Superior temporal gyrus (tissue), 1 donor: ENCODE data around the gene RNU6-8.
A peak's percentile ranks its signal among the peaks of the same experiment; 100 is the strongest.

Experiments used
- DNase-seq: peaks from one replicate; pipeline ENCODE4 v3.0.0-alpha.2; 2016; ENCODE audit errors: extremely low spot score

RNU6-8 gene

DNA sequence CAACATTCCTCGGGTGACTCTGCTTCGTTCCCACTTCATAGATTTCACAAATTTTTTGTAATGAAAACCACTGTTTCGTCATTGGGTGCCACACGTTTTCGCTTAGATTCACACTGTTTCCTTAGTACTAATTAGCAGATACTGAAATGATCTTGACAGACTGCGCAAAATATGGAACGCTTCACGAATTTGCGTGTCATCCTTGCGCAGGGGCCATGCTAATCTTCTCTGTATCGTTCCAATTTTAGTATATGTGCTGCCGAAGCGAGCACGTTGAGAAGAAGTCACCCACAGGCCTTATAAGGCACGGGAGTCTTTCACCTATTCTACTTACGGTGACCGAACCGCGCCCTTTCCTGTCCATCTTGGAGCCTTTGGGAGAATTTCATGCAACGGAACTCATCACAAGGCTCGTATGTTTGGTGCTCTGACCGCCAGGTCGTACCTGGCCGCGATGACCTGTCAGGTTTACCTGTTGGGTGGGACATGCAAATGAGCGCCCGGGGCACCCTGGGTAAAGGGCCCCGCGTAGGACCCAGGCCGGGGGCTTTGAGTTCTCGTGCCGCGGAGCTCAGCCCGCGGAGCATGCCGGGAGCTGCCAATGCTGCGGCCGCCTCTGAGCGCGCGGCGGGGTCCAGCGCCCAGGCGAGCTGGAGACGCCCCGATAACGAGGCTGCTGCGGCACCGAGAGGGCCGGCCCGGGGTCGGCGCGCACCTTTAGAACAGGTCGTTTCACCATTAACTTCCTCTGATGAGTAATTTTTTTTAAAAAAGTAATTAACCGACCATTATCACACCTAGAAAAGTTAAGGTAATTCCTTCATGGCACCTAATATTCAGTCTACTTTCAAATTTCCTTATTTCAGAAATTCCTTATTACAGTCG, at the start of gene RNU6-8:
Gene RNU6-8, minus strand, starts transcription at position 272 of the 885 bp plus-strand sequence.
- peak; percentile 80 for DNase-seq

DNA sequence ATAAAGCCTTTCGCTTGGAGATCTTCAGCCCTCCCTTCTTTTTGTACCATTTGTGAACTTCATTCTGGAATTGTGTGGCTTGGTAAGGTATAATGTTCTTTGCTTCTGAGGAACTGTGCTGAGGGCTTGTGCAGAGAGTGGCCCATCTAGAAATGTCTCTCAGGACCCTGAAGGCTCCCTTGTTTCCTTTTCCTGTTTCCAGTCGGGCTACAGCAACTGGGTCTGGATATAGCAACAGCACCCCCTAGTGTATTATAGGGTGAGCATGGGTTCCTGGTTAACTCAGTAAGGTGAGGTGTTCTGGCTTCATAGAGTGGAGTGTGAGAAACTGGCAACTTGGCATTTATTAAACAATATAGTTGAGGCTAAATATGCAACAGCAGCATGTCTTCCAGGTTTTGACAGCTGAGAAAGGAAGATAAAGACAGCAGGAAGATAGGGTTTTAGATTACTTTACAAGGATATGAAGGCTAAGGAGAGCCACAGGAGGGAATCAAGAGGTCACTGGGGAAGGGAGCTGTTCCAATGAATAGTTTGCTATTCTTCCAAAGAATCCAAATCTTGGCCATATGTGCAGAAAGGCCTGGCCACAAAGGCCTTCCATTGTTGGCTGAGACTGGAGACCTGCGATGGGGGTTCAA, 49.1 kb upstream of the RNU6-8 start:
- peak; percentile 94 for DNase-seq

DNA sequence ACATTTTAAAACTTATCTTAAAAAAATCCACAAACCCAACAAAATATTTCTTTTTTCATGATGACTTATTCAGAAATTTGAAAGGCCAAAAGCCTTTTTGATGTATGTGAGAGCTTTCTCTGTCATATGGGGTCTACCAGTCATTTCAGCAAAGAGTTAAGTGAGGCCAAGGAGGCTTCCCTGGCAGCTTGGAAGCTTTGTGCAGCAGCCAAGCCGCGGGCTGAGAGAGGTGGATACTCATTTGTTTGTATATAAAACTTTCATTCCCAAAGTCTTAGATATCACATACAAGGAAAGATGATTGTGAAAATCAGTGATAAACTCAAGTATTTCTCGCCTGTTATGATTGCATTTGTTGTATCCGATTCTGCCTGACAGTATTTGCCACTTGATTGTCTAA, 48.5 kb upstream of the RNU6-8 start:
- DNase-seq, result no peak

DNA sequence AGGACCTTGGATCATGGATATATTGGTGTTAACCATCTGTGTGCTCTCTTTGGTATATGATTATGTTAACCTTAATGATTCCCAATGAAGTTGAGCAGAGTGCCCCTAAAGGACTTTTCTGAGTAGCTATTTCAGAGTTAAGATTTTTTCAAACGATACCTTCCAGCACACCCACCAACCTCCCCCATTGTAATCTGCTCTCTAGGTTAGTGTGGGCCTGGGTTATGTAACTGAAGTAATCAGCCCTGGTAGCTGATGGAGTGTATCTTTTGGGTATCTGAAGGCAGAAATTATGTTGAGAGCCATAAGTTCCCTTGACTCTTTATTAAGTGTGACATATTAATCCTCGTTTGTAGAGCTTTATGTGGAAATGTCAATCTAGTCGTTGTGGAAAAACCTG, 47.6 kb upstream of the RNU6-8 start:
- no peak for DNase-seq

DNA sequence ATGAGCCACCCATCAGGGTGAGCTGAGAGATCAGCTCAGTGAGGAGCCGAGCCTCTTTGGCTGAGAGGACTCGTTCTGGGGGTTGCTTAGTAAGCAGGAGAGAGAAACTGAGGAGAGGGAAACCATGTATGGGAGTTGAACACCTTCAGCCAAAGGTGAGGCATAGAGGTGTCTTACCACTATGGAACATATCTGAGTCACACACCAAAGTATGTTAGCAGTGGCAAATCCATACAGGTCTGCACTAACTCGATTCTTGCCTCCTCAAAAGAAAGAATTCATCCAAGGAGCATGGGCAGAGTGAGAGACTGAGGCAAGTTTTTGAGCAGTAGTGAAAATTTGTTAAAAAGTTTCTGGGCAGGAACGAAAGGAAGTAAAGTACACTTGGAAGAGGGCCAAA, 46.7 kb upstream of the RNU6-8 start:
- no peak for DNase-seq

DNA sequence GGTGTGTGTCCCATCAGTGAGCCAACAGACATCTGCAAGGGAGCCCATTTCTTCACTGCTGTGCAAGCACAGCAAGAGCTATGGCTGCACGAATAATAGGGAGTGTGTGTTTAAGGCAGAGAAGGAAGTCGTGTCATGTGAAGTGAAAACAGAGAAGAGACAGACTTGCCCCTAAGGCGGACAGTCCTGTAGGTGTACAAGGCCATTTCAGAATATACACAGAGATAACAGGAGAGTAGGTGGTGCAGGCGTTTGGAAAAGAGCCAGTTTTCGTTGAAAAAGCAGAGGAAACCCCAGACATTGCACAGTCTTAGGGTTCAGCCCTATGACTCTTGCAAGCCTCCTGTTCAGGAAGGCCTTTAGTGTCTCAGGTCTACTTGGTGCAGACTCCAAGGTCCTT, 46.3 kb upstream of the RNU6-8 start:
- no peak for DNase-seq

DNA sequence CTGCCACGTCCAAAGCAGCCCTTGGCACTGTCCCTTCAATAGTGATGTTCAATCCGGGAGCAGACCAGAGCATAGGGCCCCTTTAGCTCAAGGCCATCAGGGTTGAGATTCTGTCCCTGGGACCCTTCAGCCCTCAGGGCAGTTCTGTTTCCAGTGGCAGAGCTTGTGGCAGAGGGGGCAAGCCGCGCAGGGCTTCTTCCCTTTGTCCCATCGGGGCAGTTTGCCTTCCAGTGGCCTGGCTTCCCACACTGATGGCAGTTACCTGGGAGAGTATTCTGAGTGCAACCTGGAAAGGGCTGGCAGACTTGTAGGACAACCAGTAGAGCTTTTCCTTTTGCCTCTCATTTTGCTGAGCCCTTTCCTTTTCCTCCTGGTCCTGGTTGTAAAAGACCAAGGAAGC, 43.7 kb upstream of the RNU6-8 start:
- DNase-seq, result no peak

DNA sequence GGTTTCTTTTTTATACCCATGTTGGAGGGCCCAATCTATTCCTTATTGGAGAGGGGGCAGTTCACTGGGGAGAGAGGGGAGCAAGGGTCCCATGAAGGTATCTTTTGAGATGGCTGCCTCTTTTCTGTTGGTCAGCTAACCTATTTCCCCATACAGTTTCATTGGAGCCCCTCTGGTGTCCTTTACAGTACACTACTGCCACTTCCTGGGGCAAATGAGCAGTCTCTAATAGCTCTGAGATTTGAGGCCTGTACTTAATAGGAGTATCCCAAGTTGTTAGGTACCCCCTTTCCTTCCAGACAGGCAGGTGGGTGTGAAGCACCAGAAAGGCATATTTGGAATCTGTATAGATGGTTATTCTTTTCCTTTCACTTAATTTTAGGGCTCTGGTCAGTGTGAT, 41.3 kb upstream of the RNU6-8 start:
- no peak for DNase-seq

DNA sequence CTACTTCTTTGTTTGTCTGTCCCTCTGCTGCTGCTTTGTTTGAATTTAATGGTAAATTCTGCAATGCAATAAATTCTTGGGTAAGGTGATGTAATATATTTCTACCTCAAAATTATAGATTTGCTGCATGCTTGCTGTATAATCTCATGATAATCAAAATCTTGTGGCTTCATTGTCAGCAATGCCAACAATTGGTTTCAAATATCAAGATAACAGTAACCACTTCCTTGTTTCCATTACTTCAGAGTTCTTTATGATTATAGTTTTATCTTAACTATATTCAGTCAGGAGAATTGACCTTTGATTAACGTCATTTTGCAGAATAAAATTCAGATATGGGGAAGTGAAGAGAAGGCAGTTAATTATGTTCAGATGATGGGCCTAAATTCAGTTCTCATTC, 30.2 kb upstream of the RNU6-8 start:
- DNase-seq, result no peak

DNA sequence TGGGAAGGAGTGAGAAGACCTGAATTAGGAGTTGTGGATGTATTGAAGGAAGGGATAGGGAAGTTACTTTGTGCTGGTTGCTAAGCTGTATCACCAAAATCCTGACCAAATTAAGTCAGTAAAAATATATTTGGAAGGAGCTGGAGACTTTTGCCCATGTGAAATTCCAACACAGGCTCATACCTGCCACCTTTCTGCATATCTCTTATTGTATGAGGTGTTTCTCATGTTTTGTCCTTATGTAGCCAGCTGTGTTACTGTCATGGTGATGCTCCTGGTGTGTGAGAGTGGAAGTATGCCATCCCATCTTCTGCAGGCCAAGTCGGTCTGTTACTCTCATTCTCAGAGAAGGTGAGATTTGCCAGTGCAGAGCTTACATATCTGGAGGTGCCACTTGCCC, 29.4 kb upstream of the RNU6-8 start:
- DNase-seq, result no peak

DNA sequence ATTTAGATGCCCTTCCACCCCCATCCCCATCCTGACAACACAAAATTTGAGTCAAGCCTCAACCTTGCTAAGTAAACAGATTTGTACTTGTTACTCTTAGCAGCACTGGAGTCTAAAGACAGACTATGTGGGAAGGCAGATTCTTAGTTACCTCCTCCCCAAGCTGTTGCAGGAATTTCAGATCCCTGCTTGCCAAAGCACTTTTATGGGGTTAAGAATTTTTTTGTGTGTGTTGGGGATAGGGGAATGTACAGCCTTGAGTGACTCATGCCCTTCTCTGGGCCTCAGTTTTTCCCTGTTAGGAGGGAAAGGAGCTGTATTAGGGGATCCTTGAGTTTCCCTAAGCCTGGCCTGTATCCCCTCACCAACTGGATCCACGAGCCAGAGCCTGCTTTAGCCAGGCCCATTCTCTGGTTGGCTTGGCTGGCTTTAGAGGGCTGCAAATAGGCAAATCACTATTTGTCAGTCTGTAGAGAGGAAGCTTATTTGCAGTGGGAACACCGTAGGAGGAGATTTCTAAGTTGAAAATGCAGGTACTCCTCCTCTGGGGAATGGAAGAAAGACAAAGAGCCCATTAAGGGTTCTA, 27.7 kb upstream of the RNU6-8 start:
- DNase-seq, result no peak

DNA sequence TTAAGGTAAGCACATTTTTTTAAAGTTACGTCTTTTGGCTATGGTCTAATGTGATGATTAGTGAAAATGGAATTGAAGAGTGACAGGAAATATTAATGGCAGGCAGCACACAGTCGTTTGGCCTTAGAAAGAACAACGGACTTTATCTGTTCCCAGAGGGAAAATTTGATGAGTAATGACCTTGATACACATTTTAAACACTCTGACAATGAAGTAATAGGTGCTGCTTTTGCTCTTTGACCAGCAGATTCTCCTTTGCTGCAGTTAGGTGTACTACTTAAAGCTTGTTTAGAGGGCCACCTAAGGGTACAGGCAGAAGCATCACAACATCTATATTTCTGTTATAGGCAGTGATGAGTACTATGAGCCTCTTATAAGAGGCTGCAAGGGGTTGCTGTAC, 27.1 kb upstream of the RNU6-8 start:
- DNase-seq, result no peak

DNA sequence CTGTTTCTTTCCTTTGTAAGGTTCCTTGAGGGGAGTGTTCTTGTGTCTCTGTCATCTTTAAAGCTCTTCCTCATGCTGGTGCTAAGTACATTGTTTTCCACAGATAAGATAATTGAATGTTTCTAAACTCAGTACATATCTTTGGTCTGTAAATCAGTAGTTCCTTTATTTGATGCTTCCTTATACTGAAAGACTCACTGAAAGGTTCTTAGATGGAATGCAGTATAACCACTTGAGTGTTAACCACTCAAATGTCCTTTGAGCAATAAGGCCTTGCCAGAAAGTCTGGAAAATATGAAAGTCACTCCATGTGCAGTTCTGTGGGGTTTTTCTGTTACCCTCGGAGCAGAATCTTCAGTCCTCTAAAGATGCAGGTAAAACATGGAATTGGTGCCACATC, 23.0 kb upstream of the RNU6-8 start:
- DNase-seq, result no peak

DNA sequence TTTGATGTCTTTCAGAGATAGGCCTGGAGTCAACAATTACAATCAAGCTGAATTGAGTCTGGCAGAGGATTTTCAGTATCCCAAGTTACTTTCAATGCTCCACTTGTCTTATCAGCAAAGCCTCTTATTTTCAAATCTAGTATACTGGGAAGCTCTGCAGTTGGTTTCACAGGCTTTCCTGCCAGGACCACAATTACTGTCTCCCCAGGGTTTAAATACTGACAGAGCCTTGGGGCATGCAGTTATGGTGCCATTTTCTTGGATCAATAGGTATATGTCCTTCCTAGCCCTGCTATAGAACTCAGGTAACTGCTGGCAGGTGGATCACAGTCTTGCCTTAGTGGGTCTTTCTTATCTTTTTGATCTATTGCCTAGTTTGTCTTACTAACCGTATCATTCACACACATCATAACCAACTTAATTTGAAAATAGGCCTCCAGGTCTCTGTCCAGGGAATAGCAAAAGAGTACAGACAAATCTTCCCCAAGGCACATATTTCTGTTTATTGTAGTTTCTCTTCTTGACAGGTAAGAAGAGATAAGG, 22.4 kb upstream of the RNU6-8 start:
- DNase-seq, result no peak

DNA sequence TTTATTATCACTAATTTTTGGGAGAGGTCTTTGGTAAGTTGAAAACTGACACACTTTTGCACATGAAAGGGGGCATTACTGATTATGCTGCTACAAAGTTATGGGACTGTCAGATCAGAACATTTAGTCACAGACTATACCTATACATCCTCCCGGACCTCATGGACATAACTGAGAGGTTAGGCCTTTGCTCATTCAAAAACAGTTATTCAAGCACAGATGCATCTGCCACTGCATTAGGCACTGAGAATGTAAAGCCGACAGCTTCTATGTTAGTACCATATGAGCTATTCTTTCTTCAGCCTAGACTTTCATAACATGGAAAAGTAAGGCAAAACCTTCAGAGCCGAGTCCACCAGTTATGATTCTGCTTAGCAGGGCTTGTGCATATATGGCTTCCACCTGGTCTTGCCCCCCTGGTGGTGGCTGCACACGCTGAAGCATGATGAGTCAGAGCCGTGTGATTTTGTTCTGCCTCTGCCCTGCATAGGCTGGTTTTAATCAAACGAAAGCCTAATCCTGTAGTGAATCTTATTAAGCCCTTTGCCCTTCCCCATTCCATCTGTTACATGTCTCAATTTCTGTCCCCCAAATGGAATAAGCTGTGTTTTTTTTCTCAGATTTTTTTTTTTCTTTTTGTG, 21.8 kb upstream of the RNU6-8 start:
- peak; percentile 62 for DNase-seq

DNA sequence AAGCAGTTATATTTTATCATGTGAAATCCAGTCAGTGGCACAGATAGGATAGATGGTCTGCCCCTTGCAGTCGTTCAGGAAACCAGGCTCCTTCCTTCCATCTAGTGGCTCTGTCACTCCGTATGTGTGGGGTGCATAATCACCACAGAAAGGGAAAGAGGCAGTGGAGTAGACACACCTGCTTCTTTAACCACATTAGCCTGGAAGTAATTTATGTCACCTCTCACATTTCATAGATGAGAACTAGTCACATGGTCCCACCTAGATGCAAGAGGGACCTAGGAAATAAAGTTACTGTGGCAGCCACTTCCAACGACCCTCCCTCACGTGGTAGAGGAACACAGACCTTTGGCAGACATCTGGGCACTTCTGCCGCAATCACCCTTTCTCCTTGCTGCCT, 14.2 kb upstream of the RNU6-8 start:
- no peak for DNase-seq

DNA sequence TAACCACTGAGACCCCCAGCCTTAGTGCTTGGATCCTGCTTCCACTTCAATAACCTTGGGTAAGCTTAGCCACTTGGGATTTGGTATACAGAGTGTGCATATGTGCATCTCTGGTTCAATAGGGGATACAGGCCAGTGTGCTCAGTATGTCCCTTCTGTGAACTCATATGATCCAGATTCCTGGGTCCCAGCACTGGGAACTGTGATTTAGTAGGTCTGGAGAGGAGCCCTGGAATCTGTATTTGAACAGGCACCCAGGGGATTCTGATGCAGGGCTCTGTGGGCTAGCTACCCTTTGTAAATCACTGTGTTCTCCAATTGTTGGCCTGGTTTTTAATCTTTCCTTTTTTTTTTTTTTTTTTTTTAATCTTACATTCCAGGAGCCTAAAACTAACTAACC, 9.8 kb upstream of the RNU6-8 start:
- no peak for DNase-seq

DNA sequence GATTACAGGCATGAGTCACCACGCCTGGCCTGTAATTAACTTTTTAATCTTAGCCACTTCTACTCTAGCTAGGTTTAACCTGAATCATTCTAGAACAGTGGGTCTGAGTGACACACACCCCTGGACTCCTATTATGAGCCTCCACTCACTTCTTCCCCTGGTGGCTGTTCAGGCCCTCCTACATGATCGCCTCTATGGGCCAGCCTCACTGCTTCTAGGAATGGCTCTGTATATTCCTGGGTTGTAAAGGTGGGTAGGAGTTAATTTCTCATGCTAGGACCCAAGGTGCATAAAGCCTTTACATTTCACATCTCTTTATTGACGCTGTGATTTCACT, 8.0 kb upstream of the RNU6-8 start:
- DNase-seq, result no peak

DNA sequence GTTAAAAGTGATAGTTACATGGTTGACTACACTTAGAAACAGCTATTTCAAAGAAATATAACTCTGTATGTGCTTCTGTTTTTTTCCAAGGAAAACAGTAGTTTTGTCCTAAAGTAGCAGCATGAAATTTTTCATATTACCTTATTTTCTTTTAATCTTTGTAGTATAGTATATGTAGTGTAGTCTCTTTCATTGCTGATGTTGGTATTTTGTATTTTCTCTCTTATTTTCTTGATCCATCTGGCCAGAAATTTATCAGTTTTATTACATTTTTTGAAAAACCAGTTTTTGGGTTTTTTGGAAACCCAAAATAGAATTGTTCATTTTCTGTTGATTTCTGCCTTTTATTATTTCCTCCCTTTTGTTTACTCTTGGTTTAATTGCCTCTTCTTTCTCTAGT, 6.4 kb upstream of the RNU6-8 start:
- DNase-seq, result no peak

DNA sequence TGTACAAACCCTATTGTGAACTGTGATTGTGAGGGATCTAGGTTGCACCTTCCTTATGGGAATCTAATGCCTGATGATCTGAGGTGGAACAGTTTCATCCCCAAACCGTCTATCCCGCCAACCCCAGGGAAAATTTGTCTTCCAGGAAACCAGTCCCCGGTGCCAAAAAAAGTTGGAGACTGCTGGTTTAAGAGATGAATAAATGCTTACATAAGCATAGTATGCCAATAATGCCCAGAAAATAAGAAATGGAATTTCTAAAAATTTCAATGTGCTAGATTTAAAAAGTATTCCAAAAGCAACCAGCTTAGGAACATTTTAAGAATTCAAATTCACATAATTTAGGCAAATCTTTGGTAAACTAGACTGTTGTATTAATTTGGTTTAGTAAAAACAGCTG, 5.4 kb upstream of the RNU6-8 start:
- no peak for DNase-seq

DNA sequence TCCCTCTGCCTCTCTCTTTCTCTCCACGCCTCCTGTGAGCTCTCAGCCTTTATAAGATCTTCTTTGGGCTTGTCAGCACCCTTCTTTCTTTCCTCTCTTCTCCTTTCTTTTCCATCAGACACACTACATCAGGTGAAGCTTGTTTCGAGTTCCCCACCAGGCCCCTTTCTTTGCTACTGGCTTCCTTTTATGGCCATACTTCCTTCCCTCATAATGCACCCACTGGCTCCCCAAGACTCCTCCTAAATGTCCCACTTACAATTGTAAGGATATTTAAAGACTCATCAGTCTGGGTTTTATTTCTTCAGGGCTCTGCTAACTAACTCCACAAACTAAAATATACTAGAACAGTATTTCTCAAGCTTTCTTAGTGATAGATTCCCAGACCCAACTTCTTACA, 3.5 kb upstream of the RNU6-8 start:
- no peak for DNase-seq

DNA sequence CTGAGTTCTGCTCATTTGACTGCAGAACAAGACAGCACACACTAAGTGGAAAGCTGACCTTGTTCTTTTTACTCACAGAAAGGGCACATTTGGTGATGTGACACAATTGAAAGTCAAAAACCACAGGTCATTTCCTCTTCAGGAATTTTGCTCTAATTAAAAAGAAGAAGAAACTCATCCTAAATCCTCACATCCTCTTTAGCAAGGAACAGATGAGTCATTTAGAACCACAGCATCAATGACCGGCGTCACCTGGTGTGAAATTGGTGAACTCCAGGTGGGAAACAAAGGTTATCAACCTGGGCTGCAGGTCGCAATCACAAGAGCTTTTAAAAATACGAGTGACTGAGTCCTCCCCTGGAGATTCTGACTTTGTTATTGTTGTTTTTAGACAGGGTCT, 2.9 kb upstream of the RNU6-8 start:
- no peak for DNase-seq
